ENCODE data around the gene LPCAT3.

LPCAT3 gene

DNA sequence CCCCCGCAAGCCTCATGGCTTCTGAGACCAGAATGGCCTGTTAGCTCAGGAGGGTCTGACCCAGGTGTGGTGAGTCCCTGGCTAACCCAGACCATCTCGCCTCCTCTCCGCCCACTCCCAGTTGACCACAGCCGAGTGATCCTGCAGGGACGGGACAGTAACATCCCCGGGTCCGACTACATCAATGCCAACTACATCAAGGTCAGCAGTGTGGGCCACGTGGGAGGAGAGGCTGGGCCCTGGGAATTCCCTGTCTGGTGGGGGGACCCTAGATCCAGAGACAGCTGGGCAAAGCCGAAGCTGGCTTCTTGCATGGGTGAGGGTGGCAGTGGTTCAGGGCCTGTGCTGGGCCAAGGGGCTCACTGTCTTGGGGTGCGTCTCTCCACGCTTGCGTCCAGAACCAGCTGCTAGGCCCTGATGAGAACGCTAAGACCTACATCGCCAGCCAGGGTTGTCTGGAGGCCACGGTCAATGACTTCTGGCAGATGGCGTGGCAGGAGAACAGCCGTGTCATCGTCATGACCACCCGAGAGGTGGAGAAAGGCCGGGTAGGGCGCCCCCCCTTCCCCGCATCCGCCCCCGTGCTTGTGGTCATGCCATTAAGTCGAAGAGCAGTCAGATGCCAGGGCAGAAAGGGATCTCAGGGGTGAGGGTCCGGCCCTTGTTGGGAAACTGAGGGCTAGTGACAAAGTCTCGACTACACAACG lies 62.1 kb downstream of the LPCAT3 start:
- no peak for DNase-seq (ENCODE audit: low read depth)
- no peak overlapping the region for H3K4me3 ChIP-seq (ENCODE audit: low read length)

DNA sequence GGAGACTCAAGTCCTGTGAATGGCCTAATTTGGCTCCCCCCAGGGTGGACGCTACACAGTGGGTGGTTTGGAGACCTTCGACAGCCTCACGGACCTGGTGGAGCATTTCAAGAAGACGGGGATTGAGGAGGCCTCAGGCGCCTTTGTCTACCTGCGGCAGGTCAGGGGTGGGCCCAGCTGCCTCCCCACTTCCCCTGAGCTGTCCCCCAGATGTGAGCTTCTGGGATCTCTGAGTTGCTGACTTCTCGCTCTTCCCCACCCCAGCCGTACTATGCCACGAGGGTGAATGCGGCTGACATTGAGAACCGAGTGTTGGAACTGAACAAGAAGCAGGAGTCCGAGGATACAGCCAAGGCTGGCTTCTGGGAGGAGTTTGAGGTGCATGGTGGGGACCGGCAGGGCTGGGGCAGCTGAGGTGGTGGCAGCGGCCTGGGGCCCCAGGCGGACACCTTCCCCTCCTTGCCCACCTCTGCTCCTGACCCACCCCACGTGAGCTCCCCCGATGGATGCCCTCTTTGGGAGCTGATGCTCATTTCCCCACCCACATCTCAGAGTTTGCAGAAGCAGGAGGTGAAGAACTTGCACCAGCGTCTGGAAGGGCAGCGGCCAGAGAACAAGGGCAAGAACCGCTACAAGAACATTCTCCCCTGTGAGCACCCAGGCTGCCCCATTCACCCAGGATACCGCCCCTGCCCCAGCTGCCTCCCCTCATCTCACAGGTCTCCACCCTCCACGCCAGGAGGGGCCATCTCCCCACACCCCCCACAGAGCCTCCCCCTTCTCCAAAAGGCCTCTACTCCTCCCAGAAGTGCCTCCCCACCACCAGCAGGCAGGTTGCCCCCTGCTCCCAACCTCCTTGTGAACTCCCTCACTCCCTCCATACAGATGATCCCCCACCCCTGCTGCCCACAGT lies 62.9 kb downstream of the LPCAT3 start:
- no peak for DNase-seq (ENCODE audit: low read depth)
- TF ChIP-seq, protein P1, sequence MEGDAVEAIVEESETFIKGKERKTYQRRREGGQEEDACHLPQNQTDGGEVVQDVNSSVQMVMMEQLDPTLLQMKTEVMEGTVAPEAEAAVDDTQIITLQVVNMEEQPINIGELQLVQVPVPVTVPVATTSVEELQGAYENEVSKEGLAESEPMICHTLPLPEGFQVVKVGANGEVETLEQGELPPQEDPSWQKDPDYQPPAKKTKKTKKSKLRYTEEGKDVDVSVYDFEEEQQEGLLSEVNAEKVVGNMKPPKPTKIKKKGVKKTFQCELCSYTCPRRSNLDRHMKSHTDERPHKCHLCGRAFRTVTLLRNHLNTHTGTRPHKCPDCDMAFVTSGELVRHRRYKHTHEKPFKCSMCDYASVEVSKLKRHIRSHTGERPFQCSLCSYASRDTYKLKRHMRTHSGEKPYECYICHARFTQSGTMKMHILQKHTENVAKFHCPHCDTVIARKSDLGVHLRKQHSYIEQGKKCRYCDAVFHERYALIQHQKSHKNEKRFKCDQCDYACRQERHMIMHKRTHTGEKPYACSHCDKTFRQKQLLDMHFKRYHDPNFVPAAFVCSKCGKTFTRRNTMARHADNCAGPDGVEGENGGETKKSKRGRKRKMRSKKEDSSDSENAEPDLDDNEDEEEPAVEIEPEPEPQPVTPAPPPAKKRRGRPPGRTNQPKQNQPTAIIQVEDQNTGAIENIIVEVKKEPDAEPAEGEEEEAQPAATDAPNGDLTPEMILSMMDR (conservative IDR thresholded peaks at IDR 0.05; ENCODE audit: low read length): no peak
- no peak overlapping the region for H3K4me3 ChIP-seq (ENCODE audit: low read length)

More for the DNA sequence above, 62.1 kb downstream of the LPCAT3 start:
- TF ChIP-seq, protein P1 (conservative IDR thresholded peaks at IDR 0.05; ENCODE audit: low read length): no peak

DNA sequence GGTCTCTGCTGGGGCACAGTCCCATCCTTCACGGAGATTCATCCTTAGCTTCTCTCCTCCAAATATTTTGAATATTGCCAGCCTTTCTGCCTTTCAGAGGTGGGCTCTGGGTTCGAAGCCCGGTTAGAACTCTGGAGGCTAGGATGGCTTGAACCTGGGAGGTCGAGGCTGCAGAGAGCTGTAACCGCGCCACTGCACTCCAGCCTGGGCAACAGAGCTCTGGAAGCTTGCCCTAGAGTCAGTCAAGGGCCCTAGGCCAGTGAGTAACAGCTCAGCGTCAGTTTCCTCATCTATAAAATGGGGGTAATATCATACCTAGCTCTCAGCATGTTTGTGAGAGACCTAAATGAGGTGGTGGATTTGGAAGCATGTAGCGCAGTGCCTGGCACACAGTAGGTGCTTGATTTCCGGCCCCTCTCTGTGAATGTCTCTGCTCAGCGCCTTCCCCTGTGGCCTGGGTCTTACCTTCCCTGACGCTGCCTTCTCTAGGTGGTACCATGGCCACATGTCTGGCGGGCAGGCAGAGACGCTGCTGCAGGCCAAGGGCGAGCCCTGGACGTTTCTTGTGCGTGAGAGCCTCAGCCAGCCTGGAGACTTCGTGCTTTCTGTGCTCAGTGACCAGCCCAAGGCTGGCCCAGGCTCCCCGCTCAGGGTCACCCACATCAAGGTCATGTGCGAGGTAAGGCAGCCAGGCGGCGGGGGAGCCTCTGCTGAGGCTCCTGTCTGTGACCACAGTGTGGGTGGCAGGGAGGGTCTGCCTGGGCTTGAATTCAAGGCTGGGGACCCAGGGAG lies 63.8 kb downstream of the LPCAT3 start:
- TF ChIP-seq, protein P1 (conservative IDR thresholded peaks at IDR 0.05; ENCODE audit: low read length): no peak
- no peak for DNase-seq (ENCODE audit: low read depth)
- no peak overlapping the region for H3K4me3 ChIP-seq (ENCODE audit: low read length)

DNA sequence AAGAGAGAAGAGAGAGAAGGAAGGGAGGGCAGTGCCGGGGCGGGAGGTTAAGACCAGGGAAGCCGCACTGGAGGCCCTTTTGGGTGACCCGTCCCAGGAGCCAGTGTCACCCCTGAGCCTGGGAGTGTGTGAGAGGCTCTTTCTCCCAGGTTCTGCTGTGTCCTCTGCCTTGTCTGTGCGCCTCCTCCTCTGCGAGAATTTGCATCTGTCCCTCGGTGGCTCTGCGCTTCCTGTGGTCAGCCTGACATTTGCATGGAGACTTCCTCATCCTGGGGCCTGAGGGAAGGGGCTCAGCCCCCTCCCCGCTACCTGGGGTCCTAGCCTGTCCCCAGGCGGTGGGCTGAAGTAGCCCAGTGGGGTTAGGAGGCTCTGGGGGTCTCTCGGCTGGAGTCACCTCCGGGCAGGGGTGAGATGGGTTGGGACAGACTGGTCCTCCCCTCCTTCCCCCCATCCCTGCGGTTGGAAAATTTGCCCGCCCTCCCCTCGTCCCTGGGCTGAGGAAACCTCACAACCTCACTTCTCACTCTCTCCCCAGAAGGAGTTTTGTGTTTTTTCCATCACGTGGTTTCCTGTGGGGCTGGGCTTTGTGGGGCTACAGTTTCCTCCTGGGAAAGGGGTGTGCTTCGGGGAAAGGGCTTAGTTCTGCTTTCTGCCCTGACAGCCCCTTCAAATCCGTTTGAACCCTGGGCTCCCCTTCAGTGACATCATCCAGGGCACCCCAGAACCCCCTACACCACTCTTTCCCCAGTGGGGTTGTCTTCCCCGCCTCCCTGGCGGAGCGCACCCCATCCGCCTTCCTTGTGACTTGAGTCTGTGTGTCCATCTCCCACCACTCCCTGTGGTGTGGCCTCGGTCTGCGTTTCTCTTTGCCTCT lies 64.6 kb downstream of the LPCAT3 start:
- DNase-seq (ENCODE audit: low read depth): no peak
- TF ChIP-seq, protein P1 (conservative IDR thresholded peaks at IDR 0.05; ENCODE audit: low read length): no peak
- H3K4me3 ChIP-seq (ENCODE audit: low read length): no peak overlapping the region

DNA sequence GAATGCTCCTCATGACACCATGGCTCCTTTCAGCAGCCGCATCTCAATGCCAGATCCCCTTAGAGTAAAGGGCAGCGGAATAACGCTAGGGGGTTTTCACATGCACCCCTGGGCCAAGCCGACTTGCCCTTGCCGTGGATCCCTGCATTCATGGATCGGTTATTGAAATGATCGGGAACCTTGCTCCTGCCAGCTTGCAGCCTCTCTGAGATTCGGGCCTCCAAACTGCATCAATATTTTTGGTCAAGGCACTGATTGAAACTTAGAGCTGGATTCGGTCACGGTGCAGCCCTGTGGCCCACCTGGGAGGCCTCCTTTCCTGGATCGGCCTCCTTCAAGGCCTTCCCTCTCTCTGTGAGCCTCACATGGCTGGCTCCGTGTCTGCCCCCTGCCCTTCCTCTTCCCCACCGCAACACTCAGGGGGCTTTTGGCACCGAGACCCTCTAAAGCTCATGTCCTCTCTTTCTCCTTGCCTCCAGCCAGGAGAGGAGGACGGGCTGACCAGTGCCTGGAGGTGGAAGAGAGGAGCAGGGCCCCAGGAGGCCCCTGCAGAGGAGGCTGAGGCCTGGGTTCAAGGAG lies 65.3 kb downstream of the LPCAT3 start:
- no peak overlapping the region for H3K4me3 ChIP-seq (ENCODE audit: low read length)
- no peak for DNase-seq (ENCODE audit: low read depth)
- TF ChIP-seq, protein P1 (conservative IDR thresholded peaks at IDR 0.05; ENCODE audit: low read length): no peak

Measured in AG10803 (cell line).